ENCODE results near the gene MIGA2.

MIGA2 gene

GRCh38 chr9:129007766-129008468 lies 28.5 kb upstream of the MIGA2 start:
- Mint-ChIP-seq H3K27ac (peak overlapping the region; percentile 69), H3K36me3 (ENCODE audit: low read depth) (peaks cover 84% of the 10 kb centered on the region), H3K4me1 (ENCODE audit: low read depth) (no peaks in the 10 kb centered on the region), H3K4me3 (no peak overlapping the region), H3K9me3 (no peaks in the 10 kb centered on the region), H3K27me3 (no peaks in the 10 kb centered on the region)
- DNase-seq, result no peak

- no peak for DNase-seq
- H3K36me3 Mint-ChIP-seq (ENCODE audit: low read depth), result peaks cover 84% of the 10 kb centered on the region
- no peaks in the 10 kb centered on the region for H3K27me3 Mint-ChIP-seq
- H3K9me3 Mint-ChIP-seq, result no peaks in the 10 kb centered on the region
- no peak overlapping the region for H3K4me3 Mint-ChIP-seq
- H3K4me1 Mint-ChIP-seq (ENCODE audit: low read depth), result no peaks in the 10 kb centered on the region
- H3K27ac Mint-ChIP-seq, result no peak overlapping the region
These were observed 27.9 kb upstream of the MIGA2 start for GRCh38 chr9:129008469-129008965.

GRCh38 chr9:129008986-129009583 lies 27.3 kb upstream of the MIGA2 start:
- Mint-ChIP-seq H3K4me1 (ENCODE audit: low read depth) (no peaks in the 10 kb centered on the region), H3K36me3 (ENCODE audit: low read depth) (peaks cover 84% of the 10 kb centered on the region), H3K9me3 (no peaks in the 10 kb centered on the region), H3K27ac (no peak overlapping the region), H3K4me3 (no peak overlapping the region), H3K27me3 (no peaks in the 10 kb centered on the region)
- no peak for DNase-seq

GRCh38 chr9:129009584-129010141 lies 26.8 kb upstream of the MIGA2 start:
- H3K27ac Mint-ChIP-seq, result no peak overlapping the region
- DNase-seq, result no peak
- peaks cover 87% of the 10 kb centered on the region for H3K36me3 Mint-ChIP-seq (ENCODE audit: low read depth)
- no peaks in the 10 kb centered on the region for H3K4me1 Mint-ChIP-seq (ENCODE audit: low read depth)
- no peaks in the 10 kb centered on the region for H3K9me3 Mint-ChIP-seq
- H3K27me3 Mint-ChIP-seq, result no peaks in the 10 kb centered on the region
- no peak overlapping the region for H3K4me3 Mint-ChIP-seq

- Mint-ChIP-seq H3K9me3 (no peaks in the 10 kb centered on the region), H3K36me3 (ENCODE audit: low read depth) (peaks cover 86% of the 10 kb centered on the region), H3K4me3 (no peak overlapping the region), H3K27me3 (no peaks in the 10 kb centered on the region), H3K27ac (peak overlapping the region; percentile 11), H3K4me1 (ENCODE audit: low read depth) (no peaks in the 10 kb centered on the region)
- DNase-seq, result no peak
These were observed 26.0 kb upstream of the MIGA2 start for GRCh38 chr9:129010267-129010975.

- Mint-ChIP-seq H3K27ac (peak overlapping the region; percentile 11), H3K4me3 (no peak overlapping the region), H3K4me1 (ENCODE audit: low read depth) (no peaks in the 10 kb centered on the region), H3K9me3 (no peaks in the 10 kb centered on the region), H3K27me3 (no peaks in the 10 kb centered on the region), H3K36me3 (ENCODE audit: low read depth) (peaks cover 84% of the 10 kb centered on the region)
- no peak for DNase-seq
These were observed 25.3 kb upstream of the MIGA2 start for GRCh38 chr9:129011170-129011569.

- no peaks in the 10 kb centered on the region for H3K27me3 Mint-ChIP-seq
- peaks cover 80% of the 10 kb centered on the region for H3K36me3 Mint-ChIP-seq (ENCODE audit: low read depth)
- DNase-seq, result no peak
- H3K4me3 Mint-ChIP-seq, result no peak overlapping the region
- H3K27ac Mint-ChIP-seq, result no peak overlapping the region
- H3K4me1 Mint-ChIP-seq (ENCODE audit: low read depth), result no peaks in the 10 kb centered on the region
- H3K9me3 Mint-ChIP-seq, result no peaks in the 10 kb centered on the region
These were observed 24.7 kb upstream of the MIGA2 start for GRCh38 chr9:129011761-129012181.

GRCh38 chr9:129012343-129012742 lies 24.1 kb upstream of the MIGA2 start:
- peaks cover 77% of the 10 kb centered on the region for H3K36me3 Mint-ChIP-seq (ENCODE audit: low read depth)
- peak overlapping the region; percentile 52 for H3K27ac Mint-ChIP-seq
- H3K27me3 Mint-ChIP-seq, result no peaks in the 10 kb centered on the region
- H3K4me3 Mint-ChIP-seq, result no peak overlapping the region
- DNase-seq, result no peak
- no peaks in the 10 kb centered on the region for H3K4me1 Mint-ChIP-seq (ENCODE audit: low read depth)
- no peaks in the 10 kb centered on the region for H3K9me3 Mint-ChIP-seq

- Mint-ChIP-seq H3K9me3 (no peaks in the 10 kb centered on the region), H3K27ac (no peak overlapping the region), H3K4me3 (no peak overlapping the region), H3K4me1 (ENCODE audit: low read depth) (no peaks in the 10 kb centered on the region), H3K27me3 (no peaks in the 10 kb centered on the region), H3K36me3 (ENCODE audit: low read depth) (peaks cover 76% of the 10 kb centered on the region)
- no peak for DNase-seq
These were observed 23.5 kb upstream of the MIGA2 start for GRCh38 chr9:129012893-129013448.

GRCh38 chr9:129013674-129014073 lies 22.8 kb upstream of the MIGA2 start:
- no peak overlapping the region for H3K4me3 Mint-ChIP-seq
- no peak overlapping the region for H3K27ac Mint-ChIP-seq
- DNase-seq, result no peak
- no peaks in the 10 kb centered on the region for H3K4me1 Mint-ChIP-seq (ENCODE audit: low read depth)
- no peaks in the 10 kb centered on the region for H3K27me3 Mint-ChIP-seq
- no peaks in the 10 kb centered on the region for H3K9me3 Mint-ChIP-seq
- H3K36me3 Mint-ChIP-seq (ENCODE audit: low read depth), result peaks cover 79% of the 10 kb centered on the region

- Mint-ChIP-seq H3K27ac (no peak overlapping the region), H3K9me3 (no peaks in the 10 kb centered on the region), H3K36me3 (ENCODE audit: low read depth) (peaks cover 80% of the 10 kb centered on the region), H3K27me3 (no peaks in the 10 kb centered on the region), H3K4me1 (ENCODE audit: low read depth) (no peaks in the 10 kb centered on the region), H3K4me3 (no peak overlapping the region)
- DNase-seq, result no peak
These were observed 22.3 kb upstream of the MIGA2 start for GRCh38 chr9:129014124-129014523.

GRCh38 chr9:129014608-129015007 lies 21.8 kb upstream of the MIGA2 start:
- Mint-ChIP-seq H3K4me3 (no peak overlapping the region), H3K27ac (no peak overlapping the region), H3K36me3 (ENCODE audit: low read depth) (peaks cover 77% of the 10 kb centered on the region), H3K9me3 (no peaks in the 10 kb centered on the region), H3K4me1 (ENCODE audit: low read depth) (no peaks in the 10 kb centered on the region), H3K27me3 (no peaks in the 10 kb centered on the region)
- no peak for DNase-seq

- no peaks in the 10 kb centered on the region for H3K27me3 Mint-ChIP-seq
- no peak for DNase-seq
- H3K4me3 Mint-ChIP-seq, result no peak overlapping the region
- peaks cover 36% of the 10 kb centered on the region for H3K36me3 Mint-ChIP-seq (ENCODE audit: low read depth)
- peak overlapping the region; percentile 78 for H3K27ac Mint-ChIP-seq
- H3K4me1 Mint-ChIP-seq (ENCODE audit: low read depth), result peaks cover 20% of the 10 kb centered on the region
- H3K9me3 Mint-ChIP-seq, result no peaks in the 10 kb centered on the region
These were observed 15.3 kb upstream of the MIGA2 start for GRCh38 chr9:129021091-129021490.

GRCh38 chr9:129022037-129022436 lies 14.4 kb upstream of the MIGA2 start:
- DNase-seq, result no peak
- H3K27ac Mint-ChIP-seq, result peak overlapping the region; percentile 64
- H3K27me3 Mint-ChIP-seq, result no peaks in the 10 kb centered on the region
- H3K4me3 Mint-ChIP-seq, result no peak overlapping the region
- no peaks in the 10 kb centered on the region for H3K9me3 Mint-ChIP-seq
- peaks cover 34% of the 10 kb centered on the region for H3K36me3 Mint-ChIP-seq (ENCODE audit: low read depth)
- peaks cover 27% of the 10 kb centered on the region for H3K4me1 Mint-ChIP-seq (ENCODE audit: low read depth)

Measured in activated T-cell treated with anti-CD3 and anti-CD28 coated beads, Interleukin-2, amount 50 U/mL, for 24 hours (primary cell).